Brain microvascular endothelial cell (primary cell): ENCODE measurements around the gene ERAS.

Experiments
- DNase-seq: peaks from one replicate; pipeline ENCODE4 v3.0.0-alpha.2; 2020
- H3K27ac ChIP-seq: fragments of 250-450 bp; sonication (Bioruptor Pico); 2 replicates; pipeline ENCODE4 v1.5.1; 2020; ENCODE audit warnings: mild to moderate bottlenecking, moderate library complexity
- H3K27me3 ChIP-seq: fragments of 250-450 bp; sonication (Bioruptor Pico); replicated peaks from 2 replicates; pipeline ENCODE4 v1.5.1; 2020; ENCODE audit warnings: mild to moderate bottlenecking
- H3K36me3 ChIP-seq: fragments of 250-450 bp; sonication (Bioruptor Pico); replicated peaks from 2 replicates; pipeline ENCODE4 v1.5.1; 2020; ENCODE audit warnings: mild to moderate bottlenecking
- H3K4me3 ChIP-seq: 2 replicates; pipeline ENCODE4 v1.5.1; 2011; ENCODE audit warnings: low read depth, mild to moderate bottlenecking, control low read depth, low read length, moderate library complexity
- in situ Hi-C: cut with HindIII; loops from 2 replicates; pipeline ENCODE4 v1.10.0; 2017; ENCODE audit warnings: low sequenced_read_pairs, low pct_ligation_motif_present
- TF ChIP-seq, protein P1 (sequence below): IDR thresholded peaks from 2 replicates; pipeline ENCODE4 v1.5.1; 2011; ENCODE audit warnings: low read depth, mild to moderate bottlenecking, moderate library complexity, low read length, control low read depth, inconsistent platforms; ENCODE audit errors: missing control alignments

Gene ERAS, protein sequence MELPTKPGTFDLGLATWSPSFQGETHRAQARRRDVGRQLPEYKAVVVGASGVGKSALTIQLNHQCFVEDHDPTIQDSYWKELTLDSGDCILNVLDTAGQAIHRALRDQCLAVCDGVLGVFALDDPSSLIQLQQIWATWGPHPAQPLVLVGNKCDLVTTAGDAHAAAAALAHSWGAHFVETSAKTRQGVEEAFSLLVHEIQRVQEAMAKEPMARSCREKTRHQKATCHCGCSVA

DNA sequence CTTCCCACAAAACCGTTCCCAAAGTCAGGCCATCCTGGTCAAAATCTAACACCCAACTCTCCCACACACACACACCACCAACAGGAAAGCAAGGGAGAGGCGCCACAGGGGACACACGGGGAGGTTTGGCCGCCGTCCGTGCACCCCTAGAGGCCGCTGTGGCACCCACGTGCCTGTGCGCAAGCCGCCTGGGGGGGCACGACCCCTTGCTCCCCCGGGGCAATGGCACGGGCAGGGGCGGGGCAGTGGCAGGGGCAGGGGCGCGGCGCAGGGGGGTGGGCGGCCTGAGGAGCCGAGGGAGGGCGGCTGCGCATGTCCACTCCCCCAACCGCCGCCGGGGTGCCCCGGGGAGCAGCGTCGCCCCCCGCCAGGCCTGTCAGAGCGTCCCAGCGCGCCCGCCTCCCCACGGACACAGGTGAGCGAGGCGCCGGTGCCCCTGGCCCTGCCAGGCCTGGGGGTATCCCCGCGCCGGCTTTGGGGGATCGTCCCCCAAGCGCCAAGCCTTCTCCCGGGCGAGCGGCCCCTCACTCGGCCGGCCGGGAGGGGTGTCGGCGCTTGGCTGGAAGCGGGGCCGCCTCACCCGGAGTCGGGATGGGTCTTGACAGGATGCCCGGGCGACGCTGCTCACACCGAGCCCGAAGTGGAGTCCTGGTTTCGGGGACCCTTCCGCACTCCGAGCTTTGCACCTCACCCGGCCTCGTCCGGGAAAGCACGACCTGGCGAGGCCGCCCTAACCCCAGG lies at the start of gene ERAS:
Gene ERAS (plus strand): TSS at position 379 of the 741 bp plus-strand sequence. CDS start 2,611 bp downstream, outside the sequence.
- TF ChIP-seq, protein P1, sequence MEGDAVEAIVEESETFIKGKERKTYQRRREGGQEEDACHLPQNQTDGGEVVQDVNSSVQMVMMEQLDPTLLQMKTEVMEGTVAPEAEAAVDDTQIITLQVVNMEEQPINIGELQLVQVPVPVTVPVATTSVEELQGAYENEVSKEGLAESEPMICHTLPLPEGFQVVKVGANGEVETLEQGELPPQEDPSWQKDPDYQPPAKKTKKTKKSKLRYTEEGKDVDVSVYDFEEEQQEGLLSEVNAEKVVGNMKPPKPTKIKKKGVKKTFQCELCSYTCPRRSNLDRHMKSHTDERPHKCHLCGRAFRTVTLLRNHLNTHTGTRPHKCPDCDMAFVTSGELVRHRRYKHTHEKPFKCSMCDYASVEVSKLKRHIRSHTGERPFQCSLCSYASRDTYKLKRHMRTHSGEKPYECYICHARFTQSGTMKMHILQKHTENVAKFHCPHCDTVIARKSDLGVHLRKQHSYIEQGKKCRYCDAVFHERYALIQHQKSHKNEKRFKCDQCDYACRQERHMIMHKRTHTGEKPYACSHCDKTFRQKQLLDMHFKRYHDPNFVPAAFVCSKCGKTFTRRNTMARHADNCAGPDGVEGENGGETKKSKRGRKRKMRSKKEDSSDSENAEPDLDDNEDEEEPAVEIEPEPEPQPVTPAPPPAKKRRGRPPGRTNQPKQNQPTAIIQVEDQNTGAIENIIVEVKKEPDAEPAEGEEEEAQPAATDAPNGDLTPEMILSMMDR = peak; percentile 4
- H3K27me3 ChIP-seq = peaks cover 11% of the 10 kb centered on the region
- no peak for DNase-seq
- H3K36me3 ChIP-seq = no peaks in the 10 kb centered on the region
- no peak within 1 kb of the TSS for H3K27ac ChIP-seq
- no peak within 1 kb of the TSS for H3K4me3 ChIP-seq
- in situ Hi-C loops = no loop called here

DNA sequence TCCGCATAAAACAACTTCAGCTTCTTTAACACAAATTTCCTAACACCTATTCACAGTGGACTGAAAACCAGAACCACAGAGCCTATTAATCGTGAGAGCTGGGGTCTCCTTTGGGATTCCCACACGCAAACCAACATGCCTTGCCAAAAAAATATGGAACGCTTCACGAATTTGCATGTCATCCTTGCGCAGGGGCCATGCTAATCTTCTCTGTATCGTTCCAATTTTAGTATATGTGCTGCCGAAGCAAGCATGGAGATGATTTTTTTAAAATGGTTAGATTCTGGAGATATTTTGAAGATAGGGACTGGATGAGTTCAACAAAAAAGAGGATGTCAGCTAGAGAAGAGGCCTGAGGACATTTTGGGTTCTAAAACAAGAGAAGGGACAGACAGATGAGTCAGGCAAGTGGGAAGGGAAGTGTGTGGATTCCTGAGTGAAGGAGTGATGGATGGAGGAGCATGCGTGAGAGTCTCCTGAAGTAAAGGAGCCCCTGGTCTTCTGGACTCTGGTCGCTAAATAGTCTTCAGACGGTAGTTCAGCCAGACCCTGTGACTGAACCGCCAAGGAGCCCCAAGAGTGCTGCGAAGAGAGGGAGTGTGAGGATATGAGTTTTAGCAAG lies 49.4 kb upstream of the ERAS start:
- TF ChIP-seq, protein P1 = no peak
- no peak overlapping the region for H3K27ac ChIP-seq
- DNase-seq = no peak
- H3K4me3 ChIP-seq = no peak overlapping the region
- in situ Hi-C loops = no loop called here
- no peaks in the 10 kb centered on the region for H3K27me3 ChIP-seq
- no peaks in the 10 kb centered on the region for H3K36me3 ChIP-seq

DNA sequence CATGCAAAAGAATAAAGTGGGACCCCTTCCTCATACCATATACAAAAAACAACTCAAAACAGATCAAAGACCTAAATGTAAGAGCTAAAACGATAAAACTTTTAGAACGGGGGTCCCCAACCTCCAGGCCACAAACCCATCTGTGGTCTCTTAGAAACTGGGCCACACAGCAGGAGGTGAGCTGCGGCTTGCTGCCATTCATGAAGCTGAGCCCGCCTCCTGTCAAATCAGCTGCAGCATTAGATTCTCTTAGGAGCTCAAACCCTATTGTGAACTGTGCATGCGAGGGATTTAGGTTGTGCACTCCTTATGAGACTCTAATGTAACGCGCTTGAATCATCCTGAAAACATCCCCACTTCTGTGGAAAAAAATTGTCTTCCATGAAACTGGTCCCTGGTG lies 46.9 kb upstream of the ERAS start:
- TF ChIP-seq, protein P1 = no peak
- no peaks in the 10 kb centered on the region for H3K27me3 ChIP-seq
- no peak overlapping the region for H3K27ac ChIP-seq
- H3K36me3 ChIP-seq = no peaks in the 10 kb centered on the region
- H3K4me3 ChIP-seq = no peak overlapping the region
- no peak for DNase-seq
- in situ Hi-C loops = no loop called here

DNA sequence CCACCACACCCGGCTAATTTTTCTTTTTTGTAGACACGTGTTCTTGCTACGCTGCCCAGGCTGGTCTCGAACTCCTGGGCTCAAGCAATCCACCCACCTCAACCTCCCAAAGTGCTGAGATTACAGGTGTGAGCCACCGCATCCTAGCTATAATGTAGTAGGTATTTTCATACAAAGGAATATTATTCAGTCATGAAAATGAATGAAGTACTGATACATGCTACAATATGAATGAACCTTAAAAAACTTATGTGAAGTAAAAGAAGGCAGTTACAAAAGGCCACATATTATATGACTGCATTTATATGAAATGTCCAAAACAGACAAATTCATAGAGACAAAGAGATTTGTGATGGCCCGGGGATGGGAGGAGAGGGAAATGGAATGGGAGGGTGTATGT lies 44.6 kb upstream of the ERAS start:
- TF ChIP-seq, protein P1 = no peak

DNA sequence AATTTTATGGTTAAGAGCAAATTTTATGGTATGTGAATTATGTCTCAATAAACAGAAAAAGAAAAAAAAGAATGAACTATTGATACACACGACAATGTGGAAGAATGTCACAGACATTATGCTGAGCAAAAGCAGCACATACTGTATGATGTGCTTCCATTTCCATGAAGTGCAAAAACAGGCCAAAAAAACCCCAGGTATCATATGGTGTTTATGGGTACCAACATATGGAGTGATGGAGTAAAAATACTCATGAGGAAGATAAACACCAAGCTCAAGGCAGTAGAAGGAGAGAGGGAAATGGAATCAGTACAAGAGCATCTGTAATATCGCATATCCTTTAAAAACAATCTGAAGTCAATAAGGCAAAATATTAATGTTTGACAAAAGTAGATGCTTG lies 44.1 kb upstream of the ERAS start:
- in situ Hi-C loops = no loop called here
- TF ChIP-seq, protein P1 = no peak
- DNase-seq = no peak
- Histone ChIP-seq H3K27me3 (no peaks in the 10 kb centered on the region), H3K27ac (no peak overlapping the region), H3K4me3 (no peak overlapping the region), H3K36me3 (no peaks in the 10 kb centered on the region)

More for the DNA sequence above, 44.6 kb upstream of the ERAS start:
- Histone ChIP-seq H3K27me3 (no peaks in the 10 kb centered on the region), H3K4me3 (no peak overlapping the region), H3K27ac (no peak overlapping the region), H3K36me3 (no peaks in the 10 kb centered on the region)
- DNase-seq = no peak
- in situ Hi-C loops = no loop called here
